Osteoblast (primary cell): ENCODE results near the gene INSM1. TPM values are rescaled to one million over a fixed set of nuclear protein-coding genes. Genes with fewer than 3 reads are reported as not detected.

Experiments
- DNase-seq: peaks from one replicate; pipeline ENCODE4 v3.0.0; 2011; ENCODE audit warnings: low spot score, mixed read lengths; ENCODE audit not compliant: insufficient read length; ENCODE audit errors: missing footprints
- H2AFZ ChIP-seq: 2 replicates; pipeline ENCODE4 v1.6.0; 2011; ENCODE audit warnings: mild to moderate bottlenecking, low read length
- H3K27ac ChIP-seq: 2 replicates; pipeline ENCODE4 v1.5.1; 2011; ENCODE audit warnings: mild to moderate bottlenecking, low read depth, low read length, moderate library complexity
- H3K27me3 ChIP-seq: 2 replicates; pipeline ENCODE4 v1.6.0; 2012; ENCODE audit warnings: mild to moderate bottlenecking, control low read depth, inconsistent platforms, low read length, moderate library complexity; ENCODE audit not compliant: insufficient read depth
- H3K36me3 ChIP-seq: 2 replicates; pipeline ENCODE4 v1.5.1; 2011; ENCODE audit warnings: mild to moderate bottlenecking, low read length, control low read depth, moderate library complexity; ENCODE audit not compliant: insufficient read depth
- H3K4me1 ChIP-seq: 2 replicates; pipeline ENCODE4 v1.5.1; 2011; ENCODE audit warnings: mild to moderate bottlenecking, low read length, control low read depth, moderate library complexity; ENCODE audit not compliant: insufficient read depth
- H3K4me2 ChIP-seq: 2 replicates; pipeline ENCODE4 v1.6.0; 2011; ENCODE audit warnings: mild to moderate bottlenecking, low read length; ENCODE audit not compliant: insufficient read depth
- H3K4me3 ChIP-seq: fragments of 200-600 bp; sonication (generic); 3 replicates; pipeline ENCODE4 v1.5.1; 2012; ENCODE audit warnings: mild to moderate bottlenecking, low read length, inconsistent platforms; ENCODE audit not compliant: insufficient read depth
- H3K79me2 ChIP-seq: 2 replicates; pipeline ENCODE4 v1.6.0; 2012; ENCODE audit warnings: mild to moderate bottlenecking, low read length, control low read depth, inconsistent platforms; ENCODE audit not compliant: insufficient read depth
- H3K9me3 ChIP-seq: 2 replicates; pipeline ENCODE4 v1.5.1; 2011; ENCODE audit warnings: low read depth, low read length, control low read depth
- H4K20me1 ChIP-seq: 2 replicates; pipeline ENCODE4 v1.6.0; 2012; ENCODE audit warnings: mild to moderate bottlenecking, low read length, control low read depth; ENCODE audit not compliant: insufficient read depth
- total RNA-seq: library from RNA; depleted of rRNA; stranded (reverse); fragments of >200 nt; gene quantifications from 2 replicates; pipeline ENCODE4 v1.2.3, GENCODE V29; 2012
- TF ChIP-seq, protein P1 (sequence below): IDR thresholded peaks from 2 replicates; pipeline ENCODE4 v1.5.1; 2011; ENCODE audit warnings: mild to moderate bottlenecking, low read depth, low read length, moderate library complexity; ENCODE audit errors: extremely low read depth

The INSM1 gene
- total RNA-seq, 1 donor: not detected

DNA sequence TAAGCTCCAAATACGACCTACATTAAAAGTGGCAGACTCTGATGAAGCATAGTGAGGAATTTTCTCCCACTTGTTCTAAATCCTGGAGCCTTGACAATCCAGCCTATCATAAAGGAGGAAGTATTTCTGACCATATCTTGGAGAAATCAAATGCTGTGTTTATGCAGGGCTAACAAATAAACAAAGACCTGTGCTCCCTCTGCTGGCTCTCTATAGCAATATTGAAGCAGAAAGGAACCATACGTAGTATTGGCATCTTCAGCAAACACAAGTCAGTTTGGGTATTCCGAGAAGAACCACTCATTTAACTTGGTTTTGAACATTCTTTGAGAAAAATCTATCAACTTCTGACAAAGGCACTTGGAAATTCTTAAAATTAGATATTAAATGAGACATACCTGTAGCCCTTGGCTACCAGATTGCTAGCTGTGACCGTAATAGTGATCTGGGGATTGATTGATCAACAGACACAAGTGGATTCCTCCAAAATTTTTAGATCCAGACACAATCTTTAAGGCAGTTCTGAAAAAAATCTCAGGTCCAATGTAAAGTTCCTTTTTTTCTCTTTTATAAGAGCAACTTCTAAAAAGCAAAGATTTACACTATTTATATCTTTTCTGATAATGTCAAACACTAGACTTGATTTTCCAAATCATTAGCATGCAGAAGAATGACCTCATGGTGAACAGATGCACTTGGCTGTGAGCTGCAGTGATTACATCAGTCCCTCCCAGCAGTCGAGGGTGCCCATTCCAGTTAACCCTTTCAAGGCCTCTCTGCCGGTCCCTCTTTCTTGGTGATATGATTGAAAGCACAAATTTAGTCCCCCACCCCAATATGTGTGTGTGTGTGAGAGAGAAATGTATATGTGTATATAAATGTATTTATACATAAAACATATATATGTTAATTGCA is 40.2 kb downstream of the INSM1 start:
- Histone ChIP-seq H3K4me2 (no peak overlapping the region), H4K20me1 (no peaks in the 10 kb centered on the region), H3K9me3 (no peaks in the 10 kb centered on the region), H3K27me3 (no peaks in the 10 kb centered on the region), H3K36me3 (no peaks in the 10 kb centered on the region), H2AFZ (no peak overlapping the region), H3K79me2 (no peaks in the 10 kb centered on the region), H3K4me1 (no peaks in the 10 kb centered on the region), H3K27ac (no peak overlapping the region), H3K4me3 (no peak overlapping the region)
- TF ChIP-seq, protein P1, sequence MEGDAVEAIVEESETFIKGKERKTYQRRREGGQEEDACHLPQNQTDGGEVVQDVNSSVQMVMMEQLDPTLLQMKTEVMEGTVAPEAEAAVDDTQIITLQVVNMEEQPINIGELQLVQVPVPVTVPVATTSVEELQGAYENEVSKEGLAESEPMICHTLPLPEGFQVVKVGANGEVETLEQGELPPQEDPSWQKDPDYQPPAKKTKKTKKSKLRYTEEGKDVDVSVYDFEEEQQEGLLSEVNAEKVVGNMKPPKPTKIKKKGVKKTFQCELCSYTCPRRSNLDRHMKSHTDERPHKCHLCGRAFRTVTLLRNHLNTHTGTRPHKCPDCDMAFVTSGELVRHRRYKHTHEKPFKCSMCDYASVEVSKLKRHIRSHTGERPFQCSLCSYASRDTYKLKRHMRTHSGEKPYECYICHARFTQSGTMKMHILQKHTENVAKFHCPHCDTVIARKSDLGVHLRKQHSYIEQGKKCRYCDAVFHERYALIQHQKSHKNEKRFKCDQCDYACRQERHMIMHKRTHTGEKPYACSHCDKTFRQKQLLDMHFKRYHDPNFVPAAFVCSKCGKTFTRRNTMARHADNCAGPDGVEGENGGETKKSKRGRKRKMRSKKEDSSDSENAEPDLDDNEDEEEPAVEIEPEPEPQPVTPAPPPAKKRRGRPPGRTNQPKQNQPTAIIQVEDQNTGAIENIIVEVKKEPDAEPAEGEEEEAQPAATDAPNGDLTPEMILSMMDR: peak; percentile 29
- no peak for DNase-seq

DNA sequence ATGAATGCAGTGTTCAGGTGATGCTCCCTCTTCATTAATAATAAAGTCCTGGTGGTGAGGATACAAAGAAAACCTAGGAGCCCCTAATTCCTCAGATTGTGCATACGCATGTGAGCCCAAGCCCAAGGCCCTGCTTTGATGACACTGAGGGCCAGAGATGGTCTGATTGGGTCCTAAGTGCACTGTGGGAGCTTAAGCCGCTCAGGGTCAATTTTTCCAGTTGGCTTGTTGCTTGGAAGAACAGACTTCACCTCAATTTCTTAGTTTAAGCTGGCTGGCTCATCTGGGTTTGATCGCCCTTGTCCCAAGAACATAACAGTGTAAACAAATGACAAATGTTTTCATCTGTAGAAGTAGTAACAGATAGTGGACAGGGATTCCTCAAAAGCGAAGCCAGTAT is 41.4 kb downstream of the INSM1 start:
- no peaks in the 10 kb centered on the region for H3K9me3 ChIP-seq
- no peaks in the 10 kb centered on the region for H3K79me2 ChIP-seq
- no peaks in the 10 kb centered on the region for H3K36me3 ChIP-seq
- no peak overlapping the region for H2AFZ ChIP-seq
- DNase-seq: no peak
- TF ChIP-seq, protein P1: no peak
- no peak overlapping the region for H3K27ac ChIP-seq
- no peaks in the 10 kb centered on the region for H4K20me1 ChIP-seq
- no peaks in the 10 kb centered on the region for H3K4me1 ChIP-seq
- no peak overlapping the region for H3K4me2 ChIP-seq
- no peak overlapping the region for H3K4me3 ChIP-seq
- H3K27me3 ChIP-seq: no peaks in the 10 kb centered on the region

DNA sequence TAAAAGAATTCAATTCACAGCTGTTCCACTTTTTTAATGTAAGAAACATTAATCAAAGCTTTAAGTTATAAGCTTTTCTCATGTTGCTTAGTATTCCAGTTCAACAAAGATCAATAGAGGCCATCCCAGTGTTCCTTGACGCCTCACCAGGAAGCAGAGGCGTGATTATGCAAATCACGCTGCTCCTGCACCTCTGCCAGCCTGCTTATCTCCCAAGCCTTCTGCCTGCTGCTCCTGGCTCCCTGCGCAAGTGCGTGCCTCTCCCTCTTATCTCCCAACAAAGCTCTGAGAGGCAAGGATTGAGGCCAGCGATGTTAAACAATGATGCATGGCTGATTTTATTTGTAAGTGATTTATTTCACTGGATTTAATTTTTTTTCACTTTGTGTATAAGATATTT is 42.8 kb downstream of the INSM1 start:
- TF ChIP-seq, protein P1: no peak
- Histone ChIP-seq H3K36me3 (no peaks in the 10 kb centered on the region), H3K4me3 (no peak overlapping the region), H3K4me2 (no peak overlapping the region), H3K79me2 (no peaks in the 10 kb centered on the region), H3K4me1 (no peaks in the 10 kb centered on the region), H4K20me1 (no peaks in the 10 kb centered on the region), H3K27ac (no peak overlapping the region), H3K9me3 (no peaks in the 10 kb centered on the region), H3K27me3 (no peaks in the 10 kb centered on the region), H2AFZ (no peak overlapping the region)
- no peak for DNase-seq

DNA sequence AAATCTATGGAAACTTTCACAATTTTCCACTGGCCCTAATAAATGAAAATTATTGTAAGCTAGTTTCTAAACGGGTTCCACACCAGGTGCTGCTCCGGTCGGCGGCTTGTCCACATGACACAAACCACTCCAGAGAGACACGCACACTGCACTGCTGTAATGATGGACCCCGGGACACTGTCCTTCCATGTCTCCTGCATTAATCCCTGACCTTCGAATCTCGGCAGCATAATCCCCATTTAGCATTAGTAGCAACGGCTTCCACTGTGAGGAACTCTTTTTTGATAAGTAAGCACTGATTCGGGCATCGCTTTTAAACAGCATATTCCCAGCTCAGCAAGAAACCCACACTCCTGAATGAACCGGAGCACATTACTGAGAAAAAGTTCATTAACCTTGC is 43.5 kb downstream of the INSM1 start:
- Histone ChIP-seq H3K4me1 (no peaks in the 10 kb centered on the region), H3K27me3 (no peaks in the 10 kb centered on the region), H3K4me3 (no peak overlapping the region), H3K36me3 (no peaks in the 10 kb centered on the region), H3K27ac (no peak overlapping the region), H3K9me3 (no peaks in the 10 kb centered on the region), H2AFZ (no peak overlapping the region), H3K79me2 (no peaks in the 10 kb centered on the region), H3K4me2 (no peak overlapping the region), H4K20me1 (no peaks in the 10 kb centered on the region)
- DNase-seq: no peak
- TF ChIP-seq, protein P1: no peak
